ENCODE measurements around the gene DENND1A.

DNA sequence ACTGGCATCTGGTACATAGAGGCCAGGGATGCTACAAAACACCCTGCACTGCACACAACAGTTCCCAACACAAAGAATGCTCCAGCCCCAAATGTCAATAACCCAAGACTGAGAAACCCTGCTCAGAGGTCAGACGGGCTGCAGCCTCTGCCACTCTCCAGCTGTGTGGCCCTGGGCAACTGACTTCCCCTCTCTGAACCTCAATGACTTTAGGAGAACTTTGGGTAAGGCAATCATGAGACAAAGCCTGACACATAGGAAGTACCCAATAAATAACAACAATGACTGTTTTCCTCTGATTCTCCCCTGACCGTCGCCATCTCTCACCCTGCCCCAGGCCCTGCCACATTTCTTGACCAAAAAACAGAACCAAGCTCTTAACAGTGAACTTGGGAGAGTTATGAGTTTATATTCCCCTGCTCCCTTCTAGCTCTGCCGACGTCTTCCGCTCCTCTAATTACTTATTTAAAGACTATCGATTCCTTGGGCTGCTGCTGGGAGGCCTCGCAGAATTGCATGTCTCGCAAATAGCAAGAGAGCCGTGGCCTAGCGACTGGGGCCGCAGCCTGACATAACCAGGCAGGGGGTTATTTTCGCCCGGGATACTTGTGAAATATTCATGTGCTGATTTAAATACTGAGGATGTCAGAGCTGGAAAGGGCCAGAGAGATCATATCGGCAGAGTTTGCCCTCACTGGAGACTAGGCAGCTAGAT lies 598.4 kb downstream of the DENND1A start:
- no peak for TF ChIP-seq CTCF (IDR thresholded peaks at IDR 0.05)
- no peak for TF ChIP-seq EP300 (IDR thresholded peaks at IDR 0.05)
